Neuronal stem cell (in vitro differentiated cells): Measurements from ENCODE around the gene COL20A1.

ENCODE experiments used
- DNase-seq: peaks from one replicate; pipeline ENCODE4 v3.0.0-alpha.2; 2013; ENCODE audit warnings: low spot score
- H2AFZ ChIP-seq: one replicate; pipeline ENCODE4 v1.6.1; 2013; ENCODE audit warnings: mild to moderate bottlenecking, low read length, inconsistent platforms
- H2AK5ac ChIP-seq: 2 replicates; pipeline ENCODE4 v1.6.1; 2013; ENCODE audit warnings: low read depth, mild to moderate bottlenecking, inconsistent platforms, low read length, moderate library complexity, mixed read lengths
- H2BK120ac ChIP-seq: 2 replicates; pipeline ENCODE4 v1.6.1; 2013; ENCODE audit warnings: low read depth, mild to moderate bottlenecking, inconsistent platforms, low read length, moderate library complexity, mixed read lengths
- H2BK12ac ChIP-seq: one replicate; pipeline ENCODE4 v1.6.1; 2013; ENCODE audit warnings: low read length, inconsistent platforms
- H2BK15ac ChIP-seq: 2 replicates; pipeline ENCODE4 v1.6.1; 2013; ENCODE audit warnings: mild to moderate bottlenecking, low read length, inconsistent platforms, mixed read lengths
- H2BK5ac ChIP-seq: one replicate; pipeline ENCODE4 v1.6.1; 2013; ENCODE audit warnings: inconsistent platforms, mild to moderate bottlenecking, low read length, moderate library complexity
- H3K14ac ChIP-seq: one replicate; pipeline ENCODE4 v1.6.1; 2013; ENCODE audit warnings: low read length, inconsistent platforms
- H3K18ac ChIP-seq: 2 replicates; pipeline ENCODE4 v1.6.1; 2013; ENCODE audit warnings: low read length, inconsistent platforms
- H3K23ac ChIP-seq: 2 replicates; pipeline ENCODE4 v1.6.1; 2013; ENCODE audit warnings: low read depth, mild to moderate bottlenecking, mixed read lengths, low read length, inconsistent platforms; ENCODE audit not compliant: poor library complexity
- H3K27ac ChIP-seq: replicated peaks from 3 replicates; pipeline ENCODE4 v1.5.1; 2013; ENCODE audit warnings: low read length, inconsistent platforms
- H3K27me3 ChIP-seq, 3 experiments: 2 replicates each; pipeline ENCODE4 v1.6.1; 2013; ENCODE audit warnings: low read length in 3 of 3, mild to moderate bottlenecking in 2 of 3, inconsistent platforms in 1 of 3, low read depth in 1 of 3, mixed read lengths in 1 of 3, moderate library complexity in 1 of 3; ENCODE audit not compliant: control insufficient read depth in 3 of 3, insufficient read depth in 3 of 3
- H3K36me3 ChIP-seq, 2 donors: replicated peaks in 1 of 2; 2 replicates each; pipeline ENCODE4 v1.6.1; 2013; ENCODE audit warnings: low read length in 2 of 2; ENCODE audit not compliant: control insufficient read depth in 2 of 2, insufficient read depth in 2 of 2
- H3K4ac ChIP-seq: 2 replicates; pipeline ENCODE4 v1.6.1; 2013; ENCODE audit warnings: inconsistent platforms, mild to moderate bottlenecking, low read length, moderate library complexity
- H3K4me1 ChIP-seq, 2 donors: 1 replicate in 1 of 2; 2 replicates in 1 of 2; pipeline ENCODE4 v1.6.1; 2013; ENCODE audit warnings: low read length in 2 of 2, low read depth in 1 of 2; ENCODE audit not compliant: control insufficient read depth in 2 of 2, insufficient read depth in 1 of 2
- H3K4me2 ChIP-seq: one replicate; pipeline ENCODE4 v1.6.1; 2013; ENCODE audit warnings: mild to moderate bottlenecking, low read length, inconsistent platforms; ENCODE audit not compliant: insufficient read depth, poor library complexity, severe bottlenecking
- H3K4me3 ChIP-seq, 2 donors: 2 replicates each; pipeline ENCODE4 v1.5.1; 2013; ENCODE audit warnings: low read length in 2 of 2, mild to moderate bottlenecking in 2 of 2, inconsistent platforms in 1 of 2, moderate library complexity in 1 of 2
- H3K79me1 ChIP-seq: one replicate; pipeline ENCODE4 v1.6.1; 2013; ENCODE audit warnings: low read depth, mild to moderate bottlenecking, inconsistent platforms, low read length, moderate library complexity
- H3K9ac ChIP-seq: one replicate; pipeline ENCODE4 v1.6.1; 2013; ENCODE audit warnings: mild to moderate bottlenecking, low read depth, low read length, inconsistent platforms; ENCODE audit not compliant: poor library complexity
- H3K9me3 ChIP-seq, 2 donors: replicated peaks in 1 of 2; 2 replicates each; pipeline versions ENCODE3 to v1.6.1; 2013; ENCODE audit warnings: low read length in 2 of 2, mild to moderate bottlenecking in 2 of 2, inconsistent platforms in 1 of 2, low read depth in 1 of 2, mixed read lengths in 1 of 2, moderate library complexity in 1 of 2; ENCODE audit not compliant: control insufficient read depth in 2 of 2, insufficient read depth in 1 of 2
- H4K8ac ChIP-seq: one replicate; pipeline ENCODE4 v1.6.1; 2013; ENCODE audit warnings: low read depth, mild to moderate bottlenecking, inconsistent platforms, low read length, moderate library complexity
- H4K91ac ChIP-seq: one replicate; pipeline ENCODE4 v1.6.1; 2013; ENCODE audit warnings: low read length, low read depth, mild to moderate bottlenecking, inconsistent platforms; ENCODE audit not compliant: poor library complexity
- WGBS, 2 donors: extraction: QIAGEN DNeasy Blood & Tissue Kit; methylation state at CpG; one replicate each; pipeline ENCODE4 v1.1.7; 2013; ENCODE audit warnings: missing lambda C conversion rate in 2 of 2, mixed read lengths in 1 of 2; ENCODE audit not compliant: insufficient read length in 2 of 2, insufficient replicate concordance in 1 of 2; ENCODE audit errors: extremely low coverage in 2 of 2; 5-methylcytosine and 5-hydroxymethylcytosine counted together

Gene COL20A1

GRCh38 chr20:63254606-63255384 is 38.2 kb upstream of the COL20A1 start:
- Histone ChIP-seq H3K27me3 (no peaks in the 10 kb centered on the region), H2AK5ac (peak overlapping the region; percentile 38), H3K9ac (peak overlapping the region; percentile 83), H3K18ac (peak overlapping the region; percentile 99), H3K9me3 (peaks cover 0 to 18% of the 10 kb centered on the region in 2 donors), H3K4ac (peak overlapping the region; percentile 85), H2AFZ (peak overlapping the region; percentile 47), H3K23ac (peak overlapping the region; percentile 58), H2BK12ac (peak overlapping the region; percentile 89), H2BK5ac (peak overlapping the region; percentile 21), H3K36me3 (peaks cover under 1 to 1% of the 10 kb centered on the region in 2 donors), H3K79me1 (peaks cover 7% of the 10 kb centered on the region), H4K91ac (no peak overlapping the region), H3K4me1 (peaks cover 30% of the 10 kb centered on the region in 2 donors), H2BK120ac (peak overlapping the region; percentile 48), H3K14ac (no peak overlapping the region), H3K4me2 (peak overlapping the region; percentile 97), H2BK15ac (peak overlapping the region; percentile 95), H3K4me3 (peak overlapping the region; percentile 2 to 58), H3K27ac (peak overlapping the region; percentile 52), H4K8ac (no peak overlapping the region)
- peak; percentile 52 for DNase-seq
- no CpG with 5 or more reads among the region's 56 CpGs for WGBS, 2 donors

- H4K91ac ChIP-seq = peak overlapping the region; percentile 57
- no CpG with 5 or more reads among the region's 31 CpGs for WGBS, 2 donors
- peaks cover 0 to 18% of the 10 kb centered on the region in 2 donors for H3K9me3 ChIP-seq
- no peak overlapping the region for H3K27ac ChIP-seq
- H3K27me3 ChIP-seq = no peaks in the 10 kb centered on the region
- H4K8ac ChIP-seq = no peak overlapping the region
- H3K23ac ChIP-seq = no peak overlapping the region
- no peak overlapping the region for H2BK120ac ChIP-seq
- peaks cover 4% of the 10 kb centered on the region for H3K79me1 ChIP-seq
- H2AK5ac ChIP-seq = peak overlapping the region; percentile 16
- H3K4me1 ChIP-seq = peaks cover 34 to 42% of the 10 kb centered on the region in 2 donors
- H3K4me2 ChIP-seq = no peak overlapping the region
- H2AFZ ChIP-seq = no peak overlapping the region
- H3K4ac ChIP-seq = no peak overlapping the region
- H3K18ac ChIP-seq = peak overlapping the region; percentile 73
- peak overlapping the region; percentile 26 for H2BK15ac ChIP-seq
- H3K9ac ChIP-seq = no peak overlapping the region
- no peak overlapping the region for H3K4me3 ChIP-seq
- H2BK5ac ChIP-seq = peak overlapping the region; percentile 30
- no peak overlapping the region for H3K14ac ChIP-seq
- peaks cover 0 to 1% of the 10 kb centered on the region in 2 donors for H3K36me3 ChIP-seq
- DNase-seq = no peak
- H2BK12ac ChIP-seq = peak overlapping the region; percentile 63
These were observed 36.9 kb upstream of the COL20A1 start for GRCh38 chr20:63255931-63256704.

GRCh38 chr20:63256954-63257353 is 36.0 kb upstream of the COL20A1 start:
- Histone ChIP-seq H2BK5ac (peak overlapping the region; percentile 30), H3K4ac (no peak overlapping the region), H4K8ac (no peak overlapping the region), H3K23ac (no peak overlapping the region), H3K36me3 (peaks cover 0 to 1% of the 10 kb centered on the region in 2 donors), H3K4me2 (no peak overlapping the region), H3K18ac (no peak overlapping the region), H3K27ac (no peak overlapping the region), H2BK12ac (no peak overlapping the region), H3K4me1 (peaks cover 41 to 47% of the 10 kb centered on the region in 2 donors), H2AFZ (no peak overlapping the region), H4K91ac (no peak overlapping the region), H3K9me3 (peaks cover 0 to 18% of the 10 kb centered on the region in 2 donors), H2BK15ac (peak overlapping the region; percentile 26), H3K79me1 (peaks cover 4% of the 10 kb centered on the region), H3K27me3 (no peaks in the 10 kb centered on the region), H3K14ac (peak overlapping the region; percentile 40), H2AK5ac (no peak overlapping the region), H3K4me3 (peak overlapping the region in 1 of 2 donors; percentile 47), H2BK120ac (no peak overlapping the region), H3K9ac (peak overlapping the region; percentile 37)
- no peak for DNase-seq
- WGBS, 2 donors = no CpG with 5 or more reads among the region's 4 CpGs

GRCh38 chr20:63257629-63258028 is 35.4 kb upstream of the COL20A1 start:
- Histone ChIP-seq H3K23ac (peak overlapping the region; percentile 46), H3K9me3 (peaks cover 0 to 18% of the 10 kb centered on the region in 2 donors), H3K4ac (peak overlapping the region; percentile 39), H2AFZ (no peak overlapping the region), H3K27me3 (no peaks in the 10 kb centered on the region), H2AK5ac (peak overlapping the region; percentile 17), H4K8ac (no peak overlapping the region), H3K4me3 (no peak overlapping the region), H3K14ac (no peak overlapping the region), H2BK15ac (no peak overlapping the region), H3K79me1 (peaks cover 4% of the 10 kb centered on the region), H2BK12ac (peak overlapping the region; percentile 86), H3K9ac (peak overlapping the region; percentile 78), H3K18ac (no peak overlapping the region), H3K4me2 (no peak overlapping the region), H4K91ac (no peak overlapping the region), H3K4me1 (peaks cover 39 to 46% of the 10 kb centered on the region in 2 donors), H2BK5ac (no peak overlapping the region), H2BK120ac (no peak overlapping the region), H3K36me3 (peaks cover 0 to 1% of the 10 kb centered on the region in 2 donors), H3K27ac (no peak overlapping the region)
- DNase-seq = no peak
- WGBS, 2 donors = no CpG with 5 or more reads among the region's 13 CpGs
